Adrenal gland (tissue), 12 donors: Measurements from ENCODE around the gene PRDM16. TPM values are rescaled to one million over a fixed set of nuclear protein-coding genes. Genes with fewer than 3 reads are reported as not detected.

Experiments
- DNase-seq, 7 donors: peaks; one replicate each; pipeline ENCODE4 v3.0.0-alpha.2; 2019 to 2020
- H3K27ac ChIP-seq, 5 donors: fragments of 200-600 bp; sonication (generic) in 4 of 5; 1 replicate in 3 of 5; 2 replicates in 2 of 5; pipeline versions ENCODE4 v1.5.1 to v1.8.0; 2016 to 2020; ENCODE audit warnings: mild to moderate bottlenecking in 1 of 5
- H3K27me3 ChIP-seq: fragments of 200-600 bp; 2 replicates; pipeline ENCODE4 v1.8.0; 2021
- H3K36me3 ChIP-seq, 2 donors: fragments of 200-600 bp; replicated peaks in 1 of 2; 1 replicate in 1 of 2; 2 replicates in 1 of 2; pipeline versions ENCODE4 v1.5.1 to v1.8.0; 2018 to 2022
- H3K4me1 ChIP-seq, 2 donors: fragments of 200-600 bp; replicated peaks in 1 of 2; 1 replicate in 1 of 2; 2 replicates in 1 of 2; pipeline versions ENCODE4 v1.5.1 to v1.8.0; 2018 to 2021
- H3K4me3 ChIP-seq, 4 donors: fragments of 200-600 bp; sonication (generic) in 3 of 4; one replicate each; pipeline ENCODE4 v1.5.1; 2016 to 2018
- H3K9me3 ChIP-seq, 3 donors: fragments of 200-600 bp; sonication (generic) in 1 of 3; replicated peaks in 1 of 3; 1 replicate in 2 of 3; 2 replicates in 1 of 3; pipeline versions ENCODE4 v1.5.1 to v1.8.0; 2016 to 2021
- POLR2A ChIP-seq, 2 donors: fragments of 450-650 bp; IDR thresholded peaks; one replicate each; pipeline ENCODE4 v1.6.1; 2017; ENCODE audit warnings: antibody characterized with exemption in 2 of 2, mild to moderate bottlenecking in 2 of 2, moderate library complexity in 1 of 2
- WGBS, 4 donors: extraction: QIAGEN DNeasy Blood & Tissue Kit in 2 of 4; methylation state at CpG; one replicate each; pipeline versions ENCODE4 v1.1.5 to v1.1.7; 2013 to 2017; 5-methylcytosine and 5-hydroxymethylcytosine counted together
- intact Hi-C, 2 donors: fragments of 100-400 bp; cut with DNase I; formaldehyde crosslinking; loops; one replicate each; pipeline versions ENCODE4 v1.14.1 to v1.15.0; 2022 to 2023
- polyA plus RNA-seq, 3 donors: library from polyadenylated mRNA; stranded (reverse); fragments of 200-250 nt in 2 of 3; fragments of 350-450 nt in 1 of 3; fragmentation: Illumina TruSeq in 1 of 3; extraction: RNeasy Lipid Tissue Mini Kit (QIAGEN cat#74804) in 1 of 3; gene quantifications; one replicate each; pipeline ENCODE4 v1.2.3, GENCODE V29; 2013 to 2014
- total RNA-seq, 9 donors: library from RNA; depleted of rRNA in 4 of 9; stranded (reverse); fragments of >200 nt in 4 of 9; fragments of 120-200 nt in 1 of 9; fragmentation: NEBNext Ultra II Directional in 1 of 9; extraction: Animal tissue kit (Norgen Biotek cat#: 25700) in 1 of 9; gene quantifications; one replicate each; pipeline versions ENCODE4 v1.1.0 to v1.2.4, GENCODE V29; 2013 to 2023
- TF ChIP-seq, protein P1 (sequence below), 6 experiments: fragments of 450-650 bp in 4 of 6; fragments of 200-600 bp in 2 of 6; sonication (generic) in 1 of 6; IDR thresholded peaks; 1 replicate in 5 of 6; 2 replicates in 1 of 6; pipeline versions ENCODE4 v1.5.1 to v1.8.0; 2016 to 2021; ENCODE audit warnings: antibody characterized with exemption in 6 of 6, mild to moderate bottlenecking in 2 of 6, moderate library complexity in 1 of 6
- donor health status: healthy with polysubstance abuse.
- donor health status: Bipolar disorder and iron deficiency.
- donor health status: DM: yes; HTN: yes; CAD: no.
- donor health status: DM: no; HTN: no; CAD: no.
- donor health status: DM: no; HTN: no; CAD: no.
- donor health status: DM: yes; HTN: yes; CAD: no.

Gene PRDM16
- total and polyA plus RNA-seq, 12 donors: 0.04 to 2.8 (median 0.61) TPM; not detected in 1

DNA sequence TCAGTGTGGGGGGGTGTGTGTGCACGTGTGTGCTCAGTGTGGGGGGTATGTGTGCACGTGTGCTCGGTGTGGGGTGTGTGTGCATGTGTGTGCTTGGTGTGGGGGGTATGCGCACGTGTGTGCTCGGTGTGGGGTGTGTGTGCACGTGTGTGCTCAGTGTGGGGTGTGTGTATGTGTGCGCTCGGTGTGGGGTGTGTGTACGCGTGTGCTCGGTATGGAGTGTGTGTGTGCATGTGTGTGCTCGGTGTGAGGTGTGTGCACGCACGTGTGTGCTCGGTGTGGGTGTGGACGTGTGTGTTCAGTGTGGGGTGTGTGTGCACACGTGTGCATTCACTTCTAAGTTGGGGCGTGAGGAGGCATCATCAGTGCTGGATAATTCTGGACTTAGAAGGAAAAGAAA, 77.9 kb downstream of the PRDM16 start:
- intact Hi-C loops: no loop called here
- H3K9me3 ChIP-seq: no peaks in the 10 kb centered on the region
- peaks cover 20% of the 10 kb centered on the region for H3K27me3 ChIP-seq
- no peak overlapping the region for H3K27ac ChIP-seq
- TF ChIP-seq, protein P1, sequence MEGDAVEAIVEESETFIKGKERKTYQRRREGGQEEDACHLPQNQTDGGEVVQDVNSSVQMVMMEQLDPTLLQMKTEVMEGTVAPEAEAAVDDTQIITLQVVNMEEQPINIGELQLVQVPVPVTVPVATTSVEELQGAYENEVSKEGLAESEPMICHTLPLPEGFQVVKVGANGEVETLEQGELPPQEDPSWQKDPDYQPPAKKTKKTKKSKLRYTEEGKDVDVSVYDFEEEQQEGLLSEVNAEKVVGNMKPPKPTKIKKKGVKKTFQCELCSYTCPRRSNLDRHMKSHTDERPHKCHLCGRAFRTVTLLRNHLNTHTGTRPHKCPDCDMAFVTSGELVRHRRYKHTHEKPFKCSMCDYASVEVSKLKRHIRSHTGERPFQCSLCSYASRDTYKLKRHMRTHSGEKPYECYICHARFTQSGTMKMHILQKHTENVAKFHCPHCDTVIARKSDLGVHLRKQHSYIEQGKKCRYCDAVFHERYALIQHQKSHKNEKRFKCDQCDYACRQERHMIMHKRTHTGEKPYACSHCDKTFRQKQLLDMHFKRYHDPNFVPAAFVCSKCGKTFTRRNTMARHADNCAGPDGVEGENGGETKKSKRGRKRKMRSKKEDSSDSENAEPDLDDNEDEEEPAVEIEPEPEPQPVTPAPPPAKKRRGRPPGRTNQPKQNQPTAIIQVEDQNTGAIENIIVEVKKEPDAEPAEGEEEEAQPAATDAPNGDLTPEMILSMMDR (IDR thresholded peaks at IDR 0.05): no peak
- no peak for TF ChIP-seq POLR2A (IDR thresholded peaks at IDR 0.05)
- no peak overlapping the region for H3K4me3 ChIP-seq
- WGBS, 4 donors: 81 to 91% (median 88%) methylated on average over 18 to 19 of the region's 19 CpGs
- DNase-seq: no peak
- H3K36me3 ChIP-seq: no peaks in the 10 kb centered on the region
- no peaks in the 10 kb centered on the region for H3K4me1 ChIP-seq

DNA sequence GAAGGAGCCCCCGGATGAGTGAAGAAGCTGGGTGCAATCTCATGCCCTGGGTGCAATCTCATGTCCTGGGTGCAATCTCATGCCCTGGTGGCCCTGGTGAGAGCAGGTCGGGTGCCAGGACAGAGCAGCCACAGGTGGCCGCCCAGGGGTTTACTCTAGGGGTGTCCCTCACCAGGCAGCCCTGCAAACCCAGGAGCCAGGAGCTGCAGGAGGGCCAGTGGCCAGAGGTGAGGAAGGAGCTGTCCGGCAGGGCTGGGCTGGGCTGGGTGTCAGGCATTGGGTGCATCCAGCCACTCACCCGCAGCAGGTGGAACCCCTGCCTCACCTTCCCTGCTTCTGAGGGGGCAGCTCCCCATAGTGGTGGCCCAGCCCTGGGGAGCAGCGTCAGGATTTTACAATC, 79.2 kb downstream of the PRDM16 start:
- no peak overlapping the region for H3K27ac ChIP-seq
- 75 to 100% (median 88%) methylated on average over 3 to 6 of the region's 6 CpGs for WGBS, 4 donors
- H3K27me3 ChIP-seq: peaks cover 12% of the 10 kb centered on the region

DNA sequence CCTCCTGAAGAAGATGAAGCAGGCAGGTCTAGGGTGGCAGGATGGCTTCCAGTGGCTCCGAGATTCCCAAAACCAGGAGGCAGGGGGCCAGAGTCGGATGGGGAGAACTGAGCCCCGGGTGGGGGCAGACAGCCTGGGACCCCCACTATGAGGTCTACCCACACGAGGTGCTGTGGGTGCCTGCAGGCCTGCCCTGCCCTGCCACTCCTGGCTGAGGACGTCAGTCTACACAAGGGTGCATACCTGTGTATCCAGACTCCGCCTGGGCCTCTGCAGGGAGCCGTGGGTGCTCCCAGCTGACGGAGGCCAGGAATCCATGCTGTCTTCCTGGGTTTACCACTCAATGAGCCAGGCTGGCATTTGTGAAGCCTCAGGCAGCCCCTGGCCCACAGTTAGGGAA, 80.3 kb downstream of the PRDM16 start:
- intact Hi-C loops: no loop called here
- Histone ChIP-seq H3K27ac (no peak overlapping the region), H3K9me3 (no peaks in the 10 kb centered on the region), H3K36me3 (no peaks in the 10 kb centered on the region), H3K27me3 (peaks cover 12% of the 10 kb centered on the region), H3K4me3 (no peak overlapping the region), H3K4me1 (no peaks in the 10 kb centered on the region)
- DNase-seq: no peak
- WGBS, 4 donors: 40 to 79% (median 77%) methylated on average over 3 to 8 of the region's 8 CpGs
- TF ChIP-seq, protein P1 (IDR thresholded peaks at IDR 0.05): no peak
- TF ChIP-seq POLR2A (IDR thresholded peaks at IDR 0.05): no peak

More for the DNA sequence above, 79.2 kb downstream of the PRDM16 start:
- no peak for DNase-seq
- intact Hi-C loops: no loop called here
- H3K4me1 ChIP-seq: no peaks in the 10 kb centered on the region
- no peak overlapping the region for H3K4me3 ChIP-seq
- no peaks in the 10 kb centered on the region for H3K9me3 ChIP-seq
- TF ChIP-seq, protein P1 (IDR thresholded peaks at IDR 0.05): no peak
- no peak for TF ChIP-seq POLR2A (IDR thresholded peaks at IDR 0.05)
- H3K36me3 ChIP-seq: no peaks in the 10 kb centered on the region

DNA sequence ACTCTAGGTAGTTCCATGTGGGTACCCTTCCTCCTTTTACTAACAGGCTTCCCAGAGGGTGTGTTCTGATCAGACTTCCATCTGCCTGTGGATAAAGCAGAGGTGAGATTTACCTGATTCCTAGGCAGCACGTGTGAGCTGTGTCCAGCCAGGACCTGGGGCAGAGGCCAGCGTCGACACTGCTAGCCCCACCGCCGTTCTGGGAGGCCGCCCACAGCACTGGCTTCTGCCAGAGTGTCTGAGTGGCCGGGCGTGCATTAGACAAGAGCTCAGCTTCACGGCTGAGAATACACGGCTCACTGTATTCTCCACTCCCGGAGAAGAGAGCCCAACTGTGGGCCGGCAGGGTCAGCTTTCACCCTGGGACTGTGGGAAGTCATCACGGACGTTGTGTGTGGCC, 82.5 kb downstream of the PRDM16 start:
- H3K27me3 ChIP-seq: peaks cover 4% of the 10 kb centered on the region
- H3K36me3 ChIP-seq: no peaks in the 10 kb centered on the region
- no peak overlapping the region for H3K4me3 ChIP-seq
- 80 to 89% (median 86%) methylated on average over 4 to 14 of the region's 14 CpGs for WGBS, 4 donors
- H3K9me3 ChIP-seq: no peaks in the 10 kb centered on the region
- intact Hi-C loops: no loop called here
- DNase-seq: no peak
- no peak overlapping the region for H3K27ac ChIP-seq
- TF ChIP-seq, protein P1 (IDR thresholded peaks at IDR 0.05): no peak
- no peak for TF ChIP-seq POLR2A (IDR thresholded peaks at IDR 0.05)
- no peaks in the 10 kb centered on the region for H3K4me1 ChIP-seq
